HG03469 (cell line): Measurements from ENCODE around the gene XPR1.
A peak's percentile ranks its signal among the peaks of the same experiment; 100 is the strongest.
"Not testable (repeated sequence)": the region's sequence is repeated elsewhere in the genome, so short reads cannot be mapped to it uniquely, and the experiment has no call there.

Experiments
- ATAC-seq: cut with Tn5 transposase; IDR thresholded peaks from one replicate; pipeline ENCODE4 v1.9.1; 2021; ENCODE audit warnings: mild to moderate bottlenecking, moderate library complexity, moderate number of reproducible peaks; ENCODE audit not compliant: unreplicated experiment

The XPR1 gene

DNA sequence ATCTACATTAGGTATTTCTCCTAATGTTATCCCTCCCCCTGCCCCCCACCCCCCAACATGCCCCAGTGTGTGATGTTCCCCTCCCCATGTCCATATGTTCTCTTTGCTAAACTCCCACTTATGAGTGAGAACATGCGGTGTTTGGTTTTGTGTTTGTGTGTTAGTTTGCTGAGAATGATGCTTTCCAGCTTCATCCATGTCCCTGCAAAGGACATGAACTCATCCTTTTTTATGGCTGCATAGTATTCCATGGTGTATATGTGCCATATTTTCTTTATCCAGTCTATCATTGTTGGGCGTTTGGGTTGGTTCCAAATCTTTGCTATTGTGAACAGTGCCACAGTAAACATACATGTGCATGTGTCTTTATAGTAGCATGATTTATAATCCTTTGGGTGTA, 199.7 kb downstream of the XPR1 start:
- ATAC-seq, result not testable (repeated sequence)

DNA sequence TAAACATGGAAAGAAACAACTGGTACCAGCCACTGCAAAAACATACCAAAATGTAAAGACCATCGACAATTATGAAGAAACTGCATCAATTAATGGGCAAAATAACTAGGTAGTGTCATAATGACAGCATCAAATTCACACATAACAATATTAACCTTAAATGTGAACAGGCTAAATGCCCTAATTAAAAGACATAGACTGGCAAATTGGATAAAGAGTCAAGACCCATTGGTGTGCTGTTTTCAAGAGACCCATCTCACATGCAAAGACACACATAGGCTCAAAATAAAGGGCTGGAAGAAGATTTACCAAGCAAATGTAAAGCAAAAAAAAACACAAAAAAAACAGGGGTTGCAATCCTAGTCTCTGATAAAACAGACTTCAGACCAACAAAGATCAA, 201.4 kb downstream of the XPR1 start:
- not testable (repeated sequence) for ATAC-seq

DNA sequence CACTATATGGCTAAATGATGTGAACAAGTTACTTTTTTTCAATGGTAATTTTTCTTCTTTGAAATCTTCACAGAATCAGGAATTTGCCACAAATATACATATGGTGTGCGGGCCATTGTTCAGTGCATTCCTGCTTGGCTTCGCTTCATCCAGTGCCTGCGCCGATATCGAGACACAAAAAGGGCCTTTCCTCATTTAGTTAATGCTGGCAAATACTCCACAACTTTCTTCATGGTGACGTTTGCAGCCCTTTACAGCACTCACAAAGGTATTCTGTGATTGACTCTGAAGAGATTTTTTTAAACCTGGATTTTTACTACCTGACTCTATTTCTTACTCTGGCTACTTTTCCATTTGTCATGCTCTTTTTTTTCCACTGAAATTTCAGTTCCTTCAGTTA, 204.6 kb downstream of the XPR1 start:
- ATAC-seq, result no peak

DNA sequence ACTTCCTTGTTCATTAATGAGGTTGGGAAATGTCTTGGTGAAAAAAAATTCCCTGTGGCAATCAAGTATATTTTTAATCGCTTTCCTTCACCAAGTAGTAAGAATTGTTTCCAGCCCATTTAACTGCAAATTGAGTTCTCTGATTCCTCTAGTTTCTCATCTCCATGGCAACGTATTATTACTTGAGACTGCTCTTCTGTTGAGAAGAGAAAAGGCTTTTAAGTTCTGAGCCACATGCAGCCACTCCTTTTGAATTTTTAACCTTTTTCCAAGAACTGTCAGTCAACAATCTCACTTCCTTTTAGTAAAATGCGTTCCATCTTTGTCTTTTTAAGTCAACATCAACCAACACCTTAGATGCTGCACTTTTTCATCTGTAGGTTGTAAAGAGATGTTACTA, 205.2 kb downstream of the XPR1 start:
- ATAC-seq, result no peak

DNA sequence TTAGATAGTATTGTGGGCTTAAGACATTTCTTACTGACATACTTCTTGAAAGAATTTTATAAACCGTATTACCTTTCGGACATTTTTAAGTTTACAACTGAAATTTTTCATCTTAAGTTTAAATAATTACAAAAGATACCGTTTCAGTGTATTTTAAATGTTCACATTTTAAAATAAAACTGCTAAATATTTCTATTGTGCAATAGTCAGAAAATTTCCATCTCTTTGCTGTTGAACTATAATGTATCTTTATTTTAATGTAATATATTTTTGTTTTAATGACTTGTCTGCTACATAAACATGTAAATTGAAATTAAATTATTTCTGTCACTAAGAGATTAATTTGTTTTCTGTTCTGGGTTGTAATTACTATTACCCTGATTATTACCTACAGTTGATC, 206.7 kb downstream of the XPR1 start:
- no peak for ATAC-seq

DNA sequence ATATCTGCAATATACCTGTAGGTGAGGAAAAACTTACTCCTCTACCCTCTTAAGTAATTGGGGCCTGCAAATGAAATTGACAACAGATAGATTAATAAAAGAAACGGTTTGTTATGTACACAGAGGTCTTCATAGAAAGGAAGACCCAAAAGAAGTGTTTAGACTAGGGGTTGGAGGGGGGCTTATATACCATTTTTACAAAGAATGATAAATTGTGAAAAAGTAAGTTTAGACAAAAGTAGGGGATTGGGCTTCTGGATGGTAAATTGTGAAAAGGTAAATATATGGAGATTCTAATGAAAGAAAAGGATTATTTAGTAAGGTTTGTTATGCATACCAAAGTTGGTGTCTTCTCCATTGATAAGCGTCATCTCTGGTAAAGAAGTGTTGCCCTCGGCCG, 207.7 kb downstream of the XPR1 start:
- ATAC-seq, result no peak

DNA sequence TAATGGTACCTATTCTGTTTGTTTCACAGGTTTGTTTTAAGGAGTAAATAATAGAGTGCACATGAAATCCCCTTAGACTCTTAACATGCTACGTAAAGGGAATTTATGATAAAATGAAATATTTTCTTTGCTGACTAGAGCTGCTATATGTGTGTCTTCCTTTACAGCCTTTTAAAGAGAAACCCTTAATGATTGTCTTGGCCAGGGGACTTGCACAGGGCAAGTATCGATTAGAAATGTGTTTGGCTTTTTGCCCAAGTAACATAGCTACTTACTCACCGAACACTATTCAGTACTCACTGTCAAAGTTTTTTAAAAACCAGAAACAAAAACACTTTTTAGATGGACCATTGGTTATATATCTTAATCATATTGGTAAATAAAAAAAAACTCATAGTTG, 209.6 kb downstream of the XPR1 start:
- ATAC-seq, result no peak

DNA sequence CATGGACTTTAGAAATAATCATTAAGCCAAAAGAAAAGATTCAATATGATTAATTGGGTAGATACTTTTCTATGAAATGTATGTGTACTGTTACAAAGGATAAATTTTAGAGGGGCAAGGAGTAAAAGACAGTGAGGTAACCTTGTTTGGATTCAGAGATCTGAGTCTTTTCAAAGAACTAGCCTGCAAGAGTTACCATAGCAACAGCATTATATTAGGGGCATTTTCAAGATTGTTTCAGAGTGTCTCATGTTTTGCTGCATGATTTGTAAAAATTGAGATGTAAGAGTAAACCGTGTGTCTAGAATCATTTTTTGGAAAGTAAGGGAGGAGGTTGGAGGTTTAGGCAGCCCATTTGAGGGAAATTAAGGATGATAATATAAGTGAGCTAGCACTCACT, 210.2 kb downstream of the XPR1 start:
- no peak for ATAC-seq

DNA sequence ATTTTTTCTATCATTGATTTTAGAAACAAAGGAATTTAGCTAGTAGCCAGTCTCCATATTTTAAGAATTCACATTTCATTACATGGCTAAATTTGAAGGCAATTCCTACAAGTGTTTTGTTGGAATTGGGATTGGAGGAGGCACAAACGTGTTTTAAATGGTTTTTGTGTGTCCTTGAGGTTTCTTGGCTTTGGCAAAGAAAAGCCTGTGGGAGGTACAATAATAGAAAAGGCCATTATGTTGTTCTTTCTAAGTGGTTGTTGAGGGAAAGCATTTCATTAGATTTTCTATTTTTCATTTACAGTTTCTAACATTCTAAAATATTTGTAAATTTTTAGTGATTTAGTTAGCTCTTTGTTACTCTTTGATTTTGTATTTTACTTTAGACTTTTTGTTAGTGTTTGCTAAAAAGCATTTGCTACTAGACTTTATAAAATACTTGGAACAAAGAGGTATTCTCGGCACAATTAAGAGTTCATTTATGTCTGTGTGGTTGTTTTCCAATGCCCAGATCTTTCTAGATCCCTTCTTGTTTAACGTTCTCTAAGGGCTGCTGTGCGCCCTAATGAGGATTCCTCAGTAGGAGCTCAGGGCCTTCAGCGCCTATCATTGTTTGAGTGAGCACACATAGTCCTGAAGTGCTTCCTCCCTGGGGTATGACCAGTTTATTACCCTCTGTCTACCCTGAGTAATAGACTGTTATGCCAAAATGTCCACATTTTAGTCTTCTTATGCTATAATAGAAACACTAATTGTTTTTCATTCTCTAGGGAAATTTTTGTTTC, 210.9 kb downstream of the XPR1 start:
- ATAC-seq, result no peak

DNA sequence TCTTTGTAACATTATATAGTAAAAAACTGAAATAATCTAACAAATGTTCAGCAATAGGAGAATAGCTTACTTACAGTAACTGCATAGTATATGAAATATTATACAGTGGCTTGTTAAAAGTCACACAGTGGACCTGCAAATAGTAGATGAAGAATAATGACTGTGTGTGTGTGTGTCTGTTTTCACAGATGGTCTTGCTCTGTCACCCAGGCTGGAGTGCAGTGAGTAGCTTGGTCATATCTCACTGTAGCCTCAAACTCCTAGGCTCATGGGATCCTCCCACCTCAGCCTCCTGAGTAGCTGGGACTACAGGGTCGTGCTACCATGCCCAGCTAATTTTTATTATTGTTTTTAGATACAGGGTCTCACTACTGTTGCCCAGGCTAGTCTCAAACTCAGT, 213.5 kb downstream of the XPR1 start:
- no peak for ATAC-seq

DNA sequence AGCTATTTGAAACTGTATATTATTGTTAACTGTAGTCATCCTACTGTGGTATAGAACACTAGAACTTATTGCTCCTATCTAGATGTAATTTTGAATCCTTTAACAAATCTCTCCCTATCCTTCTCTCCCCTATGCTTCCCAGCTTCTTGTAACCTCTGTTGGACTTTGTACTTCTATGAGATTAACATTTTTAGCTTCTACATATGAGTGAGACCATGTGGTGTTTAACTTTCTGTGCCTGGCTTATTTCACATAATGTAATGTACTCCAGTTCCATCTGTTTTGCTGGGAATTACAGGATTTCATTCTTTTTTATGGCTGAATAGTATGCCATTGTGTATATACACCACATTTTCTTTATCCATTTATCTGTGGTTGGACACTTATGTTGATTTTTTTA, 216.4 kb downstream of the XPR1 start:
- no peak for ATAC-seq

DNA sequence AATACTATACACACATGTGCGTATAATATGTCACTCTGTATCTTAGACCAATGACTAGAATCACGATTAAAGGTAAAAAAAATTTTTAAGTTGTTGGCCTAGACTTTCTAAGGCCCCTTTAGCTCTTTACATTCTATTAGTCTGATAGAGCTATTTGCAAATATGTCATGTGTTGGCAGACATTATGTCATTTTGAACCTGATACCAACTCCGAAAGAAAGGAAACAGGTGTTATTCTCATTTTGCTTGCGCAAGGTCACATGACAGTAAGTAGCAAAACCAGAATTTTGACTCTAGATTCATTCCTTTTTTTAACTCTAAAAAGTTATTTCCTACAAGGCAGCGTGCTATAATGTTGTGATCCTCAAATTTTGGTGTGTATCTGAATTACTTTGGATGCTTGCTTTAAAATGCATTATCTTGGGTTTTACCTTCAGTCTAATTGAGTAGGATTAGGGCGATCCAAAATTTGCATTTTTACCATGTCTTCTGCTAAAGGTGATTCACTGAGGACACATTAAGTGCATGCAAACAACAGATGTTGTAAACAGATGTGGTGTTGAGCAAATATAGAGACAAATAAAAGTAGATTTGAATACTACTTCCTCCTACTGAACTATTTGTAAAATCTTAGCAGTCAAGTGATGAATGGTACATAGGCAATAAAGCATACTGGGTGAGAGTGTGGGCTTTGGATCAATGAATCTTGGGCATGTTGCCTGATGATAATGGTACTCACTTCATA, 217.4 kb downstream of the XPR1 start:
- peak; percentile 38 for ATAC-seq

DNA sequence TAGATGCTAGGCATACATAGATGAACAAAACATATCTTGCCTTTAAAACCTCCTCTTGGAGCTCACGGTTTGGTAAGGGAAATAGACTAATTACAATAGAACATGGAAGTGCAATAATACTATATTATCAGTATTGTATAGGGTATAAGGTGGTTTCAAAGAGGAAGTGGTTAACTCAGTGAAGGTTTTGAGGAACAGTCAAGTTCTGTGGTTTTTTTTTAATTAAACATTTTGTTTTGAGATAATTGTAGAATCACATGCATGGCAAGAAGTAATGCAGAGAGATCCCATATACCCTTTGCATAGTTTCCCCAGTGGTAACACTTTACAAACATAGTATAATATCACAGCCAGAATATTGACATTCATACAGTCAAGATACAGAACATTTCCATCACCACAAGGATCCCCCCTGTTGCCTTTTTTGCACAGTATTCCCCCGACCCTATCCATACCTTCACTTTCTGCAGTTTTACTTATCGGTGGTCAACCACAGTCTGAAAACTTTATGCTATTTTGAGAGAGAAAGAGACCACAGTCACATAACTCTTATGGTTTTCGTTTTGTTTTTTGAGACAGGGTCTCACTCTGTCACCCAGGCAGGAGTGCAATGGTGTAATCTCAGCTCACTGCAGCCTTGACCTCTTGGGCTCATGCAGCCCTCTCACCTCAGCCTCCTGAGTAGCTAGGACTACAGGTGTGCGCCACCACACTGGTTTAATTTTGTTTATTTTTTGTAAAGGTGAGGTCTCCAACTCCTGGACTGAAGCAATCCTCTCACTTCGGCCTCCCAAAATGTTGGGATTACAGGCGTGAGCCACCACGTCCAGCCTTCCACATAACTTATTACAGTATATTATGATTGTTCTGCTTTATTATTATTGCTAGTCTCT, 220.4 kb downstream of the XPR1 start:
- ATAC-seq, result no peak

DNA sequence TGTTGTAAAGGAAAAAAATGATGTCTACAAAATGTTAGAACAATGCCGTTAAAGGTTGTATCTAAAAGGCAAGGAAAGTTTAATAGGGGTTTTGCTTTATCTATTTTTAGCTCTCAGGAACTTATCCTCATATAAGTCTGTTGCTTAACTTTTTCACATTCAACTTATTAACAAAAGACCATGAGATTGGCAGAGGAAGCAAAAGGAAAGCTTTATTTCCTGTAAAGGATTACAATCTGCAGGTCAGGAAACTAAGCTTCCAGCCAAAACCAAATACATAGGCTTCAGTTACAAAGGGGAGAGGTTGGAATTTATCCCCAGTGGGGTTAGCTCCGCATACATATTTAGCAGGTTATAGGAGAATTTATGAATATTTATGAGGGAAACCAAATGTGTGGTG, 222.2 kb downstream of the XPR1 start:
- ATAC-seq, result no peak

DNA sequence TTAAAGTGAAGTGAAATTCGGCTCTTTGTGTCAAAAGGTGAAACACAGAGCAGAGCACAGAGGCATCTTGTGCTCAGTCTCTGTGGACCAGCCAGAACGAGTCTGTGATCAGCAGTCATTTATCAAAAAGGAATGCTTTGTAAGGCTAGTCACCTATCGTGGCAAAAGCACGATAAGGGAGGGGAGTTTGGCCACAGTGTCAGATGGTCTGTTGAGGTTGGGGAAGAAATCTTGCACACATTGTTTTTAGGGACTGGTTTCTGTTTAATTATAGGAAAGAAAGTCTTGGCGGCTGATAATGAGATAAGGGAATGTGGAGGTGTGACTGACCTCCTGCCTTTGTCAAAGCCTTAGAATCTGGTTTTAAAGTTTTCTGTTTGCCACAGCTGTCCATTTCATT, 222.6 kb downstream of the XPR1 start:
- no peak for ATAC-seq

DNA sequence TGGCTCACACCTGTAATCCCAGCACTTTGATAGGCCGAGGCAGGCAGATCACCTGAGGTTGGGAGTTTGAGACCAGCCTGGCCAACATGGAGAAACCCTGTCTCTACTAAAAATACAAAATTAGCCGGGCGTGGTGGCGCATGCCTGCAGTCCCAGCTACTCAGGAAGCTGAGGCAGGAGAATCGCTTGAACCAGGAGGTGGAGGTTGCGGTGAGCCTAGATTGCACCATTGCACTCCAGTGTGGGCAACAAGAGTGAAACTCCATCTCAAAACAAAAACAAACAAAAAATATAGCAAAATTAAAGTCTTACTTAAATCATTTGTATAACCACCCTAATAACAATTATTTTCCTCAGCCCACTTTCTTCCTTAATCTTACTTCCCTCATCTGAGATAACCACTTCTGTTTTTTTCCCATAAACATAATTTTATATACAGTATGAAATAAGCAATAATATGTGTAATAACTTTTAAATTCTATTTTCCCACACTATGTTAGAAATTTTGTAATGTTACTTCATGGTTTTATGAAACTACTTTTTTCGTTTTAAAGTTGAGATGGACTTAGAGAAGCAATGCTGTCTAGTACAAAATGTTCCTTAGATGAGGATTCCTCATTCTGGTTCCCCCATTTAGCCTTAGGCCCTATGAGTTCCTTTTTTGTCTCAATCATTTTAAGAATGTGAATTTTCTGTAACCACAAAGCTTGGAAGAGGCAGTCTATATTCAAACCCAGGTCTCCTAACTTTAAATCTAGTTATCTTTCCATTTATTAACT, 226.3 kb downstream of the XPR1 start:
- ATAC-seq, result not testable (repeated sequence)

DNA sequence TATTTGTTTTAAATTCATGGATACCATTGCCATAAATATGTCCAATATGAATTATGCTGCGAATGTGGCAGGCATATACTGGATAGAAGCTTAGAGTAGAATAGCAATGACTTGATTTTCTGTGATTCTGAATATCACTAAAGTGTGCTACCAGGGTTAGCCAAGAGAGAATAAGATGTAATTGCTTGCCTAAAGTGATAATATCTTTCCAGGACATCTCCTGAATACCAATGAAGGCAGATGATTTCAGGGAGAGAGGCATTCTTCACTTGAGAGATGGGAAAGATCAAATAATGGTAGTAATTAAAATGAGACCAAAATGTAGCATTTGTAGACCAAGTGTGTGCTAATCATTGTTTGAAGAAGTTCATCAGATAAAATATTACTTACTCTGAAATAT, 227.5 kb downstream of the XPR1 start:
- ATAC-seq, result no peak

DNA sequence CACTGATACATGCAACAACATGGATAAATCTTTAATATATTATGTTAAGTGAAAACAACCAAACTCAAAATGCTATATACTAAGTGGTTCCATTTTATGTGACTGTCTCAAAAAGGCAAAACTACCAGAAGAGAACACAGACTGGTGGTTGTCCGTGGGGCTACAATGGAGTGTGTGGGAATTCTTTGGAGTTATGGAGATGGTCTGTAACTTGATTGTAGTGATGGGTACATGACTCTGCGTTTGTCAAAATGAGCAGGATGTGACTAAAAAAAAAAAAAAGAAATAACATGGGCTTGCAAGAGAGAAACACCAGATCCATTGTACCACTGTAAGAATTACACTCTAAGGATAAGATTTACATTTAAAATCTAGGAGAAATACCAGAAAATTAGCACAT, 228.7 kb downstream of the XPR1 start:
- no peak for ATAC-seq

DNA sequence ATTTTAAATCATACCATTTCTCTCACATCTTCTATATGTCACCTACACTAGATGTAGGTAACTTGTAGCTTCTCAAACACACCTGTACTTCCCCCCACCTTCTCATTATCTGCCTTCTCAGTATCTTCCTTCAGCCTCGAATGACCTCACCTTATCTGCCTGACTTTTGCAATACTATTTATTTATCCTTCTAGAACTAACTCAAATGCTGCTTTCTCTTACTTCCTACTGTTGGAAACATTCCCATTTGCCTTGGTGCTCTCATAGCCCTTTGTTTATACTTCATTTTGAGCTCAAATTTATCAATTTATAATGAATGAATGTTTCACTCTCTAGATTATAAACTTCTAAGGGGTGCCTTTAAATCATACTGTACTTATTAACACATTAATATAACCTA, 230.5 kb downstream of the XPR1 start:
- no peak for ATAC-seq

DNA sequence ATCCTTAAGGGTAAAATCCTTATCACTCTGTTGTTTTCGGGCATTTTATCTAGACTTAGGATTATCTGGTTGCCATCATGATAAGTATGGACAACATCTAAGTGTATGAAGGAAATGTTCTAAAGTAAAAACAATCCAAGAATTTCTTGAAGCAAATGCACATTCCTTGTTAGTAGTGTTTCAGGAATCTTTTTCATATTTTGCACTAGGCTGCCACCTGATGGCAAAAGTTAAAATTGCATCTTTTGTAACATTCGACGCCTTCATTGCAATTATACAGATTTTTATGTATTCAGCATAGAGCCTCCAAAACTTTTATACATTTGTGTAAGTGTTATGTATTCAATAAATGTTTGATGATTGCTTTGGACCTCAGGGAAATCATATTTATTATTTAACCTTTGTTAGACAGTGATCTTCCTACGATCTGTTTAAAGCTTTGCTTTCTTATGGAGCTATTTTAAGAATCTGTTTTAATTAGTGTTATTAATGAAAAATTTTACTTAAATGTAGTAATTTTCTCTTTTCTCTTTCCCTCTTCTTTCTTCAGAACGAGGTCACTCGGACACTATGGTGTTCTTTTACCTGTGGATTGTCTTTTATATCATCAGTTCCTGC, 231.4 kb downstream of the XPR1 start:
- ATAC-seq, result no peak
